ENCODE measurements around the gene NPAS2.

DNA sequence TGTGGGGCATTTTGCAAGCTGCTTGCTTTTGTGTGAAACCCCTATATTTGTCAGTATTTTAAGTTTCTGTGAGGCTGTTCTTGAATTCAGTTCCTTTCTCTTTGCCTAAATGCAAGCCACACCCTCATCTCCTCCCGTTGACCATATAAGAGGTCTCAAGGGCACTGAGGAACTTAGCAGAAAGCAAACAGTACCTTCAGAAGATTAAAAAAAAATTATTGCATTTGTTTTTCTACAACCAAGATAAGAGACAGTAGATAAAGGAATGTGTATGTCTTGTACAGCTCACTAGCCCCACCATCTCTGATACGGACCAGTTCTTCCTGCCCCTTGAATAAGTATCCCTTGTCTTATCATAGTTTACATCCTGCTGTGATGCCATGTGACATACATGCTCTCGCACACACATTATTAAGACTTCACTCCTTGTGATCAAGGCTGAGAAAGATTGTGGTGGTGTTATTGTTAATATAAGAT, 64.2 kb downstream of the NPAS2 start:
- TF ChIP-seq, protein P1, sequence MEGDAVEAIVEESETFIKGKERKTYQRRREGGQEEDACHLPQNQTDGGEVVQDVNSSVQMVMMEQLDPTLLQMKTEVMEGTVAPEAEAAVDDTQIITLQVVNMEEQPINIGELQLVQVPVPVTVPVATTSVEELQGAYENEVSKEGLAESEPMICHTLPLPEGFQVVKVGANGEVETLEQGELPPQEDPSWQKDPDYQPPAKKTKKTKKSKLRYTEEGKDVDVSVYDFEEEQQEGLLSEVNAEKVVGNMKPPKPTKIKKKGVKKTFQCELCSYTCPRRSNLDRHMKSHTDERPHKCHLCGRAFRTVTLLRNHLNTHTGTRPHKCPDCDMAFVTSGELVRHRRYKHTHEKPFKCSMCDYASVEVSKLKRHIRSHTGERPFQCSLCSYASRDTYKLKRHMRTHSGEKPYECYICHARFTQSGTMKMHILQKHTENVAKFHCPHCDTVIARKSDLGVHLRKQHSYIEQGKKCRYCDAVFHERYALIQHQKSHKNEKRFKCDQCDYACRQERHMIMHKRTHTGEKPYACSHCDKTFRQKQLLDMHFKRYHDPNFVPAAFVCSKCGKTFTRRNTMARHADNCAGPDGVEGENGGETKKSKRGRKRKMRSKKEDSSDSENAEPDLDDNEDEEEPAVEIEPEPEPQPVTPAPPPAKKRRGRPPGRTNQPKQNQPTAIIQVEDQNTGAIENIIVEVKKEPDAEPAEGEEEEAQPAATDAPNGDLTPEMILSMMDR (IDR thresholded peaks at IDR 0.05), result no peak
- TF ChIP-seq POLR2A (IDR thresholded peaks at IDR 0.05) (no peak), POLR2AphosphoS5 (IDR thresholded peaks at IDR 0.05) (no peak), EP300 (IDR thresholded peaks at IDR 0.05) (no peak)

Data from gastroesophageal sphincter (tissue), 3 donors.